Stimulated activated naive B cell treated with anti-CD40 and anti-IgM and Interleukin-4, amounts not matched to agents 10 μg/mL and 1 μg/mL and 100 μg/mL, for 72 hours (primary cell): ENCODE data around the gene MORN4.

ENCODE experiments used
- ATAC-seq, 2 donors: fragments of 150-1000 bp; cut with Tn5 transposase; replicated peaks; 2 replicates each; pipeline ENCODE4 v1.10.0; 2021; ENCODE audit warnings: moderate library complexity in 1 of 2
- DNase-seq: peaks from one replicate; pipeline ENCODE4 v3.0.0; 2021
- H3K27ac Mint-ChIP-seq: one replicate; pipeline ENCODE4 v1.8.0; 2022; ENCODE audit warnings: mild to moderate bottlenecking, mixed read lengths
- H3K27me3 Mint-ChIP-seq, 2 donors: one replicate each; pipeline ENCODE4 v1.8.0; 2022; ENCODE audit warnings: mixed read lengths in 2 of 2
- H3K36me3 Mint-ChIP-seq, 2 donors: one replicate each; pipeline ENCODE4 v1.8.0; 2022; ENCODE audit warnings: mixed read lengths in 2 of 2, mild to moderate bottlenecking in 1 of 2
- H3K4me1 Mint-ChIP-seq, 2 donors: one replicate each; pipeline ENCODE4 v1.8.0; 2022; ENCODE audit warnings: mixed read lengths in 2 of 2, mild to moderate bottlenecking in 1 of 2
- H3K4me3 Mint-ChIP-seq, 2 donors: one replicate each; pipeline ENCODE4 v1.8.0; 2022; ENCODE audit warnings: mild to moderate bottlenecking in 2 of 2, mixed read lengths in 2 of 2, moderate library complexity in 1 of 2
- H3K9me3 Mint-ChIP-seq, 2 donors: one replicate each; pipeline ENCODE4 v1.8.0; 2022; ENCODE audit warnings: mixed read lengths in 2 of 2, mild to moderate bottlenecking in 1 of 2

MORN4 gene

DNA sequence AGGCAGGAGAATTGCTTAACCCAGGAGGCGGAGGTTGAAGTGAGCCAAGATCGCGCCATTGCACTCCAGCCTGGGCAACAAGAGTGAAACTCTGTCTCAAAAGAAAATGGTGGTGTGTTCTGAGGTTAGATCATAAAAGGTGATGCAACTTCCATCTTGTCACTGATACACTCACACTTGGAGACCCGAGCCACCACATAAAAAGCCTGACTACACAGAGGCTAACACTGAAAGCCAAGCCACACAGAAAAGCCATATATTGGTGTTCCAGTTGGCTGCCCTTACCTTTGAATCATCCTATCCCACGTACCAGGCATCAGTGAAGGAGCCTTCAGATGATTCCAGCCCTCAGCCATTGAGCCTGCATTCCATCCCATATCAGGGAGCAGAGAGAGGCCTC is 4.0 kb downstream of the MORN4 start:
- Mint-ChIP-seq H3K27ac (peak overlapping the region; percentile 47), H3K27me3 (peaks cover 0 to 4% of the 10 kb centered on the region in 2 donors), H3K36me3 (peaks cover 2 to 6% of the 10 kb centered on the region in 2 donors), H3K9me3 (no peaks in the 10 kb centered on the region), H3K4me3 (no peak overlapping the region), H3K4me1 (peaks cover 10 to 16% of the 10 kb centered on the region in 2 donors)
- DNase-seq (no peak), ATAC-seq (no peak)

DNA sequence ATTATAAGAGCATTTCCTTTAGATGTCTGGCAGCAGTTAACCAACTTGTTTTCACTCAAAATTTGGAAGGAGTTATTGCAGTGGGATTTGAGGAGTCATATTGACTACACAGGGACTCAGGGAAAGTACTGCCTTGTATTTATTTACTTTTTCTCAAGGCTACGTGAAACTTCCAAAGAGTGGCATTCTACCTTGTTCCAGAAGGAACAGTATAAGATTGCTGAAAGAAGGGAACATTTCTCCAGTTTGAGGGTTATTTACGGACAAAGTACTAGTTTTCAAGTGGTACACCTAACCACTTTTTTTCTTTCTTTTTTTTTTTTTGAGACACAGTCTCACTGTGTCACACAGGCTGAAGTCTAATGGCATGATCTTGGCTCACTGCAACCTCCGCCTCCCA is 5.1 kb downstream of the MORN4 start:
- H3K4me1 Mint-ChIP-seq: peaks cover 5 to 7% of the 10 kb centered on the region in 2 donors
- H3K9me3 Mint-ChIP-seq: no peaks in the 10 kb centered on the region
- H3K4me3 Mint-ChIP-seq: no peak overlapping the region
- no peak overlapping the region for H3K27ac Mint-ChIP-seq
- peaks cover 0 to 2% of the 10 kb centered on the region in 2 donors for H3K27me3 Mint-ChIP-seq
- no peak for ATAC-seq
- DNase-seq: no peak
- peaks cover under 1 to 4% of the 10 kb centered on the region in 2 donors for H3K36me3 Mint-ChIP-seq

DNA sequence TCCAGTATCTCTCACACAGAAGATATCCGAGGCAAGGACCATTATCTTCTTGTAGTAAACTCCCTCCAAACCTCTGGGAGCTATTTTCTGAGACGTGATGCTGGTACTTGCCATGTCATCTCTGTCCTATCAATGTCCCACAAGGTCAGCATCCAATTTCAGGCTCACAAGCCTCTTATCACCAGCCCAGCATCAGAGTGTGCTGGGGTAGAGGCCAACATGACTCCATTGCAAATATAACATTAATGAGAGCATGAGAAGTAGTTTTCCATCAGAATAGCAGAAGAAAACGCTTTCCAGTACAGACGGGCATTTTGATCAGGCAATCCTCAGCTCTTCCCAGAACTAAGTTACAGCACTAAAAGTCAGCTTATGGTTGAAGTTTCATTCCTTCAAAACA is 5.6 kb downstream of the MORN4 start:
- Mint-ChIP-seq H3K27me3 (no peaks in the 10 kb centered on the region), H3K27ac (no peak overlapping the region), H3K4me3 (no peak overlapping the region), H3K4me1 (peaks cover under 1 to 2% of the 10 kb centered on the region in 2 donors), H3K36me3 (no peaks in the 10 kb centered on the region), H3K9me3 (no peaks in the 10 kb centered on the region)
- ATAC-seq: no peak
- DNase-seq: no peak

DNA sequence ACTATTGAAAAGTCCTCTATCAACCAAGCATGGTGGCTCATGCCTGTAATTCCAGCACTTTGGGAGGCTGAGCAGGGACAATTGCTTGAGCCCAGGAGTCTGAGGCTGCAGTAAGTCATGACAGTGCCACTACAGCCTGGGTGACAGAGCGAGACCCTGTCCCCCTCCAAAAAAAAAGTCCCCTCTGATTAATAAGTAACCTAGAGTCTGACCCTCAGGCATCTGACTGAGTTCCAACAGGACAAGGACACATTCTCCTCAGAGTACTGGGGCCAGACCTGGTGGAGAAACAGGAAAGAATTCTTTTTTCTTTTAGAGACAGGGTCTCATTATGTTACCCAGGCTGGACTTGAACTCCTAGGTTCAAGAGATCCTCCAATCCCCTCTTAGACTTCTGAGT is 10.0 kb downstream of the MORN4 start:
- ATAC-seq: no peak
- Mint-ChIP-seq H3K27ac (no peak overlapping the region), H3K27me3 (no peaks in the 10 kb centered on the region), H3K9me3 (no peaks in the 10 kb centered on the region), H3K4me3 (no peak overlapping the region), H3K36me3 (no peaks in the 10 kb centered on the region), H3K4me1 (no peaks in the 10 kb centered on the region)
- no peak for DNase-seq

DNA sequence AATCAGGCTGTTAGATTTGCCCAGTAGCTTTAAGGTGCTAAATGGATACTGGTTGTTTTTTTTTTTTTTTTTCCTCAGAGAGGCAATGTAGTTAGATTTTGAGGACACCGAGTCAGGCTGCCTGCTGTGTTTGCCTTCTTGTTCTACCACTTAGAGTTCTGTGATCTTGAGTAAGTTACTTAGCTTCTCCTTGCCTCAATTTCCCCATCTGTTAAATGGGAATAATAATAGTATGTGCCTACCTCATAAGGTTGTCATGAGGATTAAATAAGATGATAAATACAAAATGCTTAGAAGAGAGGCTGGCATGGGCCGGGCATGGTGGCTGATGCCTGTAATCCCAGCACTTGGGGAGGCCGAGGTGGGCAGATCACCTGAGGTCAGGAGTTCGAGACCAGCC is 14.6 kb downstream of the MORN4 start:
- no peaks in the 10 kb centered on the region for H3K4me1 Mint-ChIP-seq
- no peak overlapping the region for H3K4me3 Mint-ChIP-seq
- no peak for ATAC-seq
- H3K27ac Mint-ChIP-seq: no peak overlapping the region
- no peaks in the 10 kb centered on the region for H3K9me3 Mint-ChIP-seq
- H3K27me3 Mint-ChIP-seq: no peaks in the 10 kb centered on the region
- H3K36me3 Mint-ChIP-seq: no peaks in the 10 kb centered on the region
- no peak for DNase-seq

DNA sequence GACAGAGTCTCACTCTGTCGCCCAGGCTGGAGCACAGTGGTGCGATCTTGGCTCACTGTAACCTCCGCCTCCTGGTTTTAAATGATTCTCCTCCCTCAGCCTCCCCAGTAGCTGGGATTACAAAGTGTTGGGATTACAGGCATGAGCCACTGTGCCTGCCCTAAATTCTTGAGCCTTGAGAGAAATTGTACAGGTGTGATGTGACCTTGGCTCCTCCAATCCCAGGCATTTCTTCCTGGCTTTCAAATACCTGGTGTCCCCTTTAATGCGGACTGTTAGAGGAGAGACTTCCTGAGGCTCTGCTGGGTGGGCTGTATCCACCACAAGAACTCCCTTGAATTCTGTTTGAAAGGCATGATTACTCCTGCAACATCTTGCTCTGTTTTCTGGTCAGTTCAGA is 15.0 kb downstream of the MORN4 start:
- Mint-ChIP-seq H3K27me3 (no peaks in the 10 kb centered on the region), H3K4me3 (no peak overlapping the region), H3K36me3 (no peaks in the 10 kb centered on the region), H3K4me1 (no peaks in the 10 kb centered on the region), H3K27ac (no peak overlapping the region), H3K9me3 (no peaks in the 10 kb centered on the region)
- DNase-seq: no peak
- ATAC-seq: no peak

DNA sequence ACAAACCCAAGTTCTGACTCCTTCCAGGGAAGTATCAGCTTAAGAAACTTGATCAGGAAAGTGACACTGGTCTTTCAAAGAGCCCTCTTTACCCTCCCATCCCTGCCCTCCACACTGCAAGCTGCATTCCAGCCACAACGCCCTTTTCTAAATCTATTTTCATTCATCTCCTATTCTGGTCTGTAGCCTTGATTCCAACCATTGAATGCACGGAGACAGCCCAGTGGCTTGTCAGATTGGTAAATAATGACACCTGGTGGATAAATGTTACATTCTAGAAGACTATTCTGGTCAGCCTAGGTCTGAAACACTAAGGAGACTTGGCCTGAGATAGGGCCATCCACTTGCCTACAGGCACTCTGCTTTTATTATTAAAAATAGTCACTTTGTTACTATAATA is 20.9 kb downstream of the MORN4 start:
- ATAC-seq (peak in 1 of 2 donors; percentile 33), DNase-seq (no peak)

DNA sequence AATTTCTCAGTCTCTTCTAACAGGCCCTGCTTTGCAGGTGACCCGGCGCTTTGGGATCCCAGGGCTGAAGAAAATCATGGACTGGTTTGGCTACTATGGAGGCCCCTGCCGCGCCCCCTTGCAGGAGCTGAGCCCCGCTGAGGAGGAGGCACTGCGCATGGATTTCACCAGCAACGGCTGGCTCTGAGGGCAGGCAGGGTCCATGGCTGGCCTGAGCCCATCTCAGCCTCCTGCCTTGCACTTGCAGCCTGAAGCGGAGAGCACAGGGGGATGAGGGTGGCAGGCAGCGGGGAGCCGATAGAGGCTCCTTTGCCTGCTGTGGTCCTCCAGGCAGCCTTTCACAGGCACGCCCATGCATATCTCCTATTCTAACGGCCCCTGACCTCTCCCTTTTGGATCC is 21.8 kb downstream of the MORN4 start:
- H3K36me3 Mint-ChIP-seq: no peaks in the 10 kb centered on the region
- H3K4me1 Mint-ChIP-seq: no peaks in the 10 kb centered on the region
- no peaks in the 10 kb centered on the region for H3K9me3 Mint-ChIP-seq
- H3K4me3 Mint-ChIP-seq: no peak overlapping the region
- no peak for ATAC-seq
- no peaks in the 10 kb centered on the region for H3K27me3 Mint-ChIP-seq
- no peak overlapping the region for H3K27ac Mint-ChIP-seq
- DNase-seq: no peak

More for the DNA sequence above, 20.9 kb downstream of the MORN4 start:
- Mint-ChIP-seq H3K27ac (no peak overlapping the region), H3K4me1 (no peaks in the 10 kb centered on the region), H3K9me3 (no peaks in the 10 kb centered on the region), H3K27me3 (no peaks in the 10 kb centered on the region), H3K36me3 (no peaks in the 10 kb centered on the region), H3K4me3 (no peak overlapping the region)

DNA sequence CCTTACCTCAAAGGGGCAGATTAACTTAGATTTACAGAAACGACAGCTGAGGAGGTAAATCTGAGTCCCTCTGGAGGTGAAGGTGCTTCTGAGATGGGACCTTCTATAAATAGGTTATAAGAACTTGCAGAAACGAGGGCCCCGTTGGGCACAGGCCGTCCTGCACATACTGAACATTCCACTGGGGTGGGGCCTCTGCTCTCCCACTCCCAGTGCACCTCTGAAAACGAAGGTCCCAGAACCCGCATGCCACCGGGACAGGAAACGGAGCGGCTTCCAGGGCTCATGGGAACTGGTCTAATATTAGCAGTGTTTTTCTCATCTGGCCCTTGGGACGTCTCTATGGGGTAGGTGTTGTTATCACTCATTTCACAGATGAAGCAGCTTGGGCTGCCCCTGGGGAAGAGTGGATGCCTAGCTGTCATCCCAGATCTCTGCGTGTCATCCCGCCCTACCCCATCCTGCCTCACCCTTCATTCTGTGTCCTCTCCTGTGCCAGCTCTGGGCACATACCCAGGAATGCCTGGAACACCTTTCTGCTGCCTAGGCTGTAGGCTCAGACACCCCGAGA is 24.2 kb downstream of the MORN4 start:
- Mint-ChIP-seq H3K9me3 (no peaks in the 10 kb centered on the region), H3K27me3 (no peaks in the 10 kb centered on the region), H3K36me3 (no peaks in the 10 kb centered on the region), H3K4me3 (no peak overlapping the region), H3K27ac (no peak overlapping the region), H3K4me1 (no peaks in the 10 kb centered on the region)
- ATAC-seq (no peak), DNase-seq (no peak)

DNA sequence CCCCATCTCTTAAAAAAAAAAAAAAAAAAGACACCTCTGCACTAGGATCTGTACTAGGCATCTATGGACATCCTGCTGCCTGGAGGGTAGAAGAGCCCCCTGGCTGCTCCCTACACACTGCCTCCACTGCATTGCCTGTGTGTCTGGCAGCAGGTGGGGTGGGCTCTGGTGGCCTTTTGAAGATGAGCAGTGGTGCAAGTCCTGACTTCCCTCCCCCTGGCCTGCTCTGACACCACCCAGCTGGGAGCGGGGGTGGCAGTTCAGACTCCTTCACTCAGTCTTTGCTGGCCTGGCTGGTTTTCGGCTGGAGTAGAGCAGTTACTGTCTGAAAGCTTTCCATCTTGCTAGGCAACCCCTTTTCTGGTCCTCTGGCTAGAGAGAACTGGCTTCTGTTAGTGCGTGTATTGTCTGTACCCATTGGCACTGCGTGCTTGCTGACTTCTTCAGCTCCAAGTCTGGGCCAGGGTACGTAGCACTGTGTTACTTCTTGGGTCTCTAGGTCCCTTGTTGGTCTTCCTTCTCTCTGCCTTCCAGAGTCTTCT is 26.1 kb downstream of the MORN4 start:
- H3K4me1 Mint-ChIP-seq: no peaks in the 10 kb centered on the region
- H3K4me3 Mint-ChIP-seq: no peak overlapping the region
- H3K9me3 Mint-ChIP-seq: no peaks in the 10 kb centered on the region
- no peaks in the 10 kb centered on the region for H3K27me3 Mint-ChIP-seq
- no peaks in the 10 kb centered on the region for H3K36me3 Mint-ChIP-seq
- DNase-seq (no peak), ATAC-seq (no peak)
- H3K27ac Mint-ChIP-seq: no peak overlapping the region

DNA sequence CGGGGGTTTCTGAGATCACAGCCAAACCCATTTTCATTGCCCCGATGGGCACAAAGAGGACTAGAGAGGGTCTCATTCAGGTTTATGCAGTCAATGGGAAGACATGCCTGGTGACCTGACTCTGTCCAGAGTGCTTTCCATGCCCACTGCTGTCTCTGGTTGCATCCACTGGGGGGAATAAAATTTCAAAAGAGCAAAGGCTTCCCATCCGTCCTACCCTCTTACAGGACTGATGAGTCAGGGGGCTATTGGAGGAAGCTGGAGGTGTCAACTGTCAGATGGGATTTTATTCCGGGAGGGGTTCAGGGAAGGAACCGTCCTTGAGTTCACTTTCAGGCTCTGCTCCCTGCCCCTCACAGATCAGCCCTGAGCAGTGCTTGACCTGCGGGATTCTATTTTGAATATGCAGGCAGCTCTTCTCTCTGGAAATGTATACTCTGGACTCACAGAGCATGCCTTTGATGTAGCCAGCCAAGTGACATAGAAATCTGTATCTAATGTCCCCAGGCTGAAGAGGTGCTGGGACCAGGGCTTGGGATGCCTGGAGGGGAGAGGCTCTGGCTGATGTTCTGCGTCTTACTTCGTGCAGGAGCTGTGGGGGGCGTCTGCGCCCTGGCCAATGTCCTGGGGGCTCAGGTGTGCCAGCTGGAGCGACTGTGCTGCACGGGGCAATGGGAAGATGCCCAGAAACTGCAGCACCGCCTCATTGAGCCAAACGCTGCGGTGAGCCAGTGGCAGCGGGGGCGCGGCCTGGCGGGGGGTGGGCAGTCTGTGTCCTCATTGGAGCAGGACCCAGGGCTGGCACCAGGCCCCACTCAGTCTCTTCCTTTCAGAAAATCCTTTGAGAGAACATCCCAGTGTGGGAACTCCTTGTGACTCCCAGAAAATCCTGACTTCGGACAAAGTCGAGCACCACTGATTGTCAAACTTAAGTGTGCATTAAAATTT is 31.8 kb downstream of the MORN4 start:
- H3K36me3 Mint-ChIP-seq: no peaks in the 10 kb centered on the region
- H3K4me1 Mint-ChIP-seq: no peaks in the 10 kb centered on the region
- H3K4me3 Mint-ChIP-seq: no peak overlapping the region
- no peaks in the 10 kb centered on the region for H3K27me3 Mint-ChIP-seq
- DNase-seq (no peak), ATAC-seq (no peak)
- no peaks in the 10 kb centered on the region for H3K9me3 Mint-ChIP-seq
- no peak overlapping the region for H3K27ac Mint-ChIP-seq

DNA sequence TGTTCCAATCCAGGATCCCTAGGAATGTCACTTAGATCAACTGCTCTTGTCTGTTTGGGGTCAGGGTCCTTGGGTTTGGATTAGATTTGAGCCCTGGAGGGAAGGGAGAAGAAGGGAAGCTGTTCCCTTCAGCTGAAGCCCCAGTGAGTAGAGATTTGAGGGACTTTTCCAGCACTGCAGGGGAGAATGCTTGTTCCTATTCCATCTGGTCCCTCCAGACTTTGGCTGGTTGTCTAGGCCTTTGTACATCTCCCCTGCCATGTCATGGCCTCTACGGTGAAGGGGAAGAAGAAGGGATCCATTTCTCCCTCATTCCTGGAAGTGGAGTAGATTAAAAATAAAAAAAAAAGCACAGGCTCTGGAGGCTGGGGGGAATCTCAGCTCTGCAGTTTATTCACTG is 32.7 kb downstream of the MORN4 start:
- DNase-seq: no peak
- Mint-ChIP-seq H3K9me3 (no peaks in the 10 kb centered on the region), H3K4me1 (no peaks in the 10 kb centered on the region), H3K4me3 (no peak overlapping the region), H3K36me3 (no peaks in the 10 kb centered on the region), H3K27me3 (no peaks in the 10 kb centered on the region), H3K27ac (no peak overlapping the region)
- ATAC-seq: no peak

DNA sequence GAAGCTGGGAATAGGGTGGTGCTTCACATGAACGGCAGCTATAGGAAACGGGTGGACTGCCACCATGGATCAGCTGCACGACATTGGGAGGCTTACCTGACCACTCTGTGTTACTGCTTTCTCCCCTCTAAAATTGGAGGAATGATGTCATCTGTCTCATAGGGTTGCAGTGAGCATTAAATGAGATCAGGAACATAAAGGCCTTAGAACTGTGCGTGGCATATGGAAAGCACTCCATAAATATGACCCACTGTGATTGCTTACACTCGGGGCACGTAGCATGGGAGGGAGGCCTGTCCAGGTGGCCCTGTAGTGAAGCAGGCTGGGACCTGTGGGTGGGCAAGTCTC is 34.1 kb downstream of the MORN4 start:
- no peak overlapping the region for H3K4me3 Mint-ChIP-seq
- no peaks in the 10 kb centered on the region for H3K27me3 Mint-ChIP-seq
- no peaks in the 10 kb centered on the region for H3K4me1 Mint-ChIP-seq
- DNase-seq (no peak), ATAC-seq (no peak)
- H3K9me3 Mint-ChIP-seq: no peaks in the 10 kb centered on the region
- no peaks in the 10 kb centered on the region for H3K36me3 Mint-ChIP-seq
- no peak overlapping the region for H3K27ac Mint-ChIP-seq

DNA sequence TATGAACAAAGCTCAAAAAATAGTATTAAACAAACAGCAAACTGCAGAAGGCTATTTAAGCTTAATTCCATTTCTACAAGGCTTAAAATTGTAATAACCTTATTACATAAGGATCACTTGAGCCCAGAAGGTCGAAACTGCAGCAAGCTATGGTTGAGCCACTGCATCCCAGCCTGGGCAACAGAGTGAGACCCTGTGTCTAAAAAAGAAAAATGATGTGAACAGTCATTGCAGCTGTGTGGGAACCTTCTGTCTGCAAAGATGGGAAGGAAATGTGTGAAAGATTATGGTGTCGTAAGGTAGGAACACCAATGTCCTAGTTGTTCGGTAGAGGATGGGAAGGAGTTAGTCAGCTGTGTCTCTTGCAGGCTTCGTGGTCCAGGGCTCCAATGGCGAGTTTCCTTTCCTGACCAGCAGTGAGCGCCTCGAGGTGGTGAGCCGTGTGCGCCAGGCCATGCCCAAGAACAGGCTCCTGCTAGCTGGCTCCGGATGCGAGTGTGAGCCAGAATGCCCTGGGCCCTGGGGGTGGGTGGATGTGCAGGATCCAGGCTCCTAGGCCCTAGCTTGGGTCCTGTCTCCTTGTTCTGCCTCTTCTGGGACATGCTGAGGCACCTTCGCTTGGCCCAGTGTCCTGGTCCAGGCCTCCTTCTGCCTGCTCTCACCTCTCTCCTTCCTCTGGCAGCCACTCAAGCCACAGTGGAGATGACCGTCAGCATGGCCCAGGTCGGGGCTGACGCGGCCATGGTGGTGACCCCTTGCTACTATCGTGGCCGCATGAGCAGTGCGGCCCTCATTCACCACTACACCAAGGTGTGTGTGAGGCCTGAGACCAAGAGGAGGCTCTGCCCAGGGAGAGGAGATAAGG is 34.7 kb downstream of the MORN4 start:
- Mint-ChIP-seq H3K27ac (no peak overlapping the region), H3K4me1 (no peaks in the 10 kb centered on the region)

More for the DNA sequence above, 34.7 kb downstream of the MORN4 start:
- H3K27me3 Mint-ChIP-seq: no peaks in the 10 kb centered on the region
- no peak for ATAC-seq
- DNase-seq: no peak
- no peaks in the 10 kb centered on the region for H3K36me3 Mint-ChIP-seq
- no peaks in the 10 kb centered on the region for H3K9me3 Mint-ChIP-seq
- no peak overlapping the region for H3K4me3 Mint-ChIP-seq
